ENCODE data around the gene LYST.
"Not testable (repeated sequence)": the region's sequence is repeated elsewhere in the genome, so short reads cannot be mapped to it uniquely, and the experiment has no call there.

LYST gene

DNA sequence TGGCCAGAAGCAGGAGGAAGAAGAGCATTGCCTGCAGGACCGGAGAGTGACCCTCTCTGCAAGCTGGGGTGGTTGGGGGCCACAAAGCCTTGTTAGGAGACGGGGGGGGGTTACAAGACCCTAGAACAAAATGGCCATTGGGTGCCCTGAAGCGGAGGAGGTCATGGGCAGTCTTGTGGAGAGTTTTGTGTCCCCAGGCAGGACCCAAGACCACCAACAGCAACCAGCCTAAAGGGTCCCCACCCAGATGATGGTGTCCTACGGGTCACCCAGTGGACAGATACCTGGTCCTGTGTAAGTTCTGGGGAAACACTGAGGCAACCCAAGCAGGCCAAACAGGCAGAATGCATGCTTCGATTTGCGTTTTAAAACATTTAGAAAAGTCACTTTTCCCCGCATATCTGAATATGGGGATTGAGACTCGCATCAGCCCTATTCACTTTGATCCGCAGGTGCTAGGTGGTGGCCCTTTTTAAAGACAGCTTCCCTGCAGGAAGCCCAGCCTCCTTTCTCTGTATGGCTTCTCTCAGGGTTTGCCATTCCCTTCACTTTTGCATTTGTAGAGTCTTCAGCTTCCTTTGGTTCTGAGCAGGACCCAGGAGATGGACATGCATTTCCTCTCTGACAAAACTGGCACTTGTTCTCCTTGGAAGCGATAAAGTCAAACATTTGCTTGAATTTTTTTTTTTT lies 238.2 kb downstream of the LYST start:
- DNase-seq: no peak

DNA sequence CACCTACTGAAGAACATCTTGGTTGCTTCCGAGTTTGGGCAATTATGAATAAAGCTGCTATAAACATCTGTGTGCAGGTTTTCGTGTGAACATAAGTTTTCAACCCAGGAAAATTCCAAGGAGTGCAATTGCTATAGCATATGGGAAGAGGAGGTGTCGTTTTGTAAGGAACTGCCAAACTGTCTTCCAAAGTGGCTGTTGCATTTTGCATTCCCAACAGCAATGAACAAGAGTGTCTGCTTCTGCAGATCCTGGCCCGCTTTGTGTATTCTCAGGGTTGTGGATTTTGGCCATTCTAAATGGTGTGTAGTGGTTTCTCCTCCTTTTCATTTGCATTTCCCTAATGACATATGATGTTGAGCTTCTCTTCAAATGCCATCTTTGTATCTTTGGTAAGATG lies 240.9 kb downstream of the LYST start:
- DNase-seq: no peak

DNA sequence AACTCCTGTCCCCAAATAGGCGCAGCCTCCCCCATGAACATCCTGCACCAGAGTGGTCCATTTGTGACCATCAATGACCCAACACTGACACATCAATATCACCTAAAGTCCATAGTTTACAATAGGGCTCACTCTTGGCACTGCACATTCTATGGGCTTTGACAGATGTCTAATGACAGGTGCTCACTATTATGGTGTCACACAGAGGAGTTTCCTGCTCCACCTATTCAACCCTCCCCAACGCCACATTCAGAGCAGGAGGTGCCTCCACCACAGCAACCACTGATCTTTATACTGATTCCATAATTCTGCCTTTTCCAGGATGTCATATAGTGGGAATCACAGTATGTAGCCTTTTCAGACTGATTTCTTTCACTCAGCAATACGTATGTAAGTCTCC lies 241.4 kb downstream of the LYST start:
- no peak for DNase-seq

DNA sequence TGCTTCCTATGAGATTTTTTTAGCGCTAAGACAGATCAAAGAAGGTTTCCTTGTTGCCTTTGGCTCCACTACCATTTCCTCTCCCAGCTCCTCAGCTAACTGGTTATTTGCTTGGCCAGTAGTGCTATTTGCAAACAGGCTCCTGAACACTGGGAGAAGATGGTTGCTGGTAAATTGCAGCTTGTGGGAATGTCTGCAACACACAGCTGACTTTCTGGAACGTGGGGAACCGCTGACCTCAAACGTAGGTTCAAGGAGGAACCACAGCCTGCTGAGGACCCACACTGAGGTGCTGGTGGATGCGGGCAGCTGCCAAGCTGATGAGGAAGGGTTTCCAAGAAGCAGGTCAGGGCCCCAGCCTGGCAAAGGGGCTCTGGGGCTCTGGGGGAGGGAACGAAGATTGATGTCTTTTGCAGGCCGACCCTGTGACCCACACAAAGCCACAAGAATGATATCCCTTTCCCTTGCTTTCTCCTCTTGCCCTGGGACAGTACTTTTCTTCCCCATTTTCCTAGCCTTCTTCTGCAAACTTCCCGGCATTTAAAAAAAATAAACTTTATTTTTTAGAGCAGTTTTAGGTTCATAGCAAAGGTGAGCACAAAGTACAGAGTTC lies 241.9 kb downstream of the LYST start:
- no peak for DNase-seq

DNA sequence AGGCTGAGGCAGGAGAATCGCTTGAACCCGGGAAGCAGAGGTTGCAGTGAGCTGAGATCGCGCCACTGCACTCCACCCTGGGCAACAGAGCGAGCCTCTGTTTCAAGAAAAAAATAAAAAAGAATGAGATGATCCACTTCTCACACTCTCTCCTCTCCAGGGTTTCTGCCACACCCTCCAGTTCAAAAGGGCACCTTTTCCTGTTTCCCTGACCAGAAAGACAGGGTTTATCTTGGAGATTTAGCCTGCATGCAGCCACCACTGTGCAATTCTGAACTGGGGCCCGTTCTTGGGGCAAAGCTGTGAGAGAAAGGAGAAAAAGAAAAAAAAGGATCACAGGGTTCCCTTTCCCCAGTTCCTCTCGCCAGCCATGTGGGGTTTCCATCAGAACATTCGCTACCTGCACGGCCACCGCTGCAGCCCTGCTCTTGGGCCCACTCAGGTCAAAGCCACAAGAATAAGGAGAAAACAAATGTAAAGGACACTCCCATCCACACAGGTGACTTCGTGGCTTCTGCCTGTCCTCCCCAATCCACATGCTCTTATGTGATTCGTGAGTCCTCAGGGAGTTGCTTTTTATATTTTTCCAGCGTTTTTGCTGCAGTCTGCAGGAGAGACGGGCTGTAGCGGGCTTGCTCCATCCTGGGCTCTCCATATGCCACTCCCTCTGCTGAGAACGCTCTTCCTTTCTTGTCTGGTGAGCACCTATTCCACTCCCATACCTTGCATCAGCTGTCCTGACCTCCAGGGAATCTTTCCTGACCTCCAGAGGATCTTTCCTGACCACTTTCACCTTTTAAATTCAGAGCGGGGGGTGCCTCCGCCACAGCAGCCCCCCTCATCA lies 243.5 kb downstream of the LYST start:
- no peak for DNase-seq

DNA sequence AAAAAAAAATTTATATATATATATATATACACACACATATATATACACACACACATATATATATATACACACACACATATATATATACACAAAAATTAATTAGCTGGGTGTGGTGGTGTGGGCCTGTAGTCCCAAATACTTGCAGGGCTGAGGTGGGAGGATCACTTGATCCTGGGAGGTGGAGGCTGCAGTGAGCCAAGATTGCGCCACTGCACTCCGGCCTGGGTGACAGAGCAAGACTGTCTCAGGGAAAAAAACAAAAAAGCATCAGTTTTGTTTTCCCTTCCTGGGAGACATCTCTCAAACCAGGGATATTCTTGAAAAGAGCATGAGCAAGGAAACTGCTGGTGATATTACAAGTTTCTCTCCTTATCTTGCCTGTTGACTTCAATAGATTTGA lies 247.6 kb downstream of the LYST start:
- DNase-seq: not testable (repeated sequence)

DNA sequence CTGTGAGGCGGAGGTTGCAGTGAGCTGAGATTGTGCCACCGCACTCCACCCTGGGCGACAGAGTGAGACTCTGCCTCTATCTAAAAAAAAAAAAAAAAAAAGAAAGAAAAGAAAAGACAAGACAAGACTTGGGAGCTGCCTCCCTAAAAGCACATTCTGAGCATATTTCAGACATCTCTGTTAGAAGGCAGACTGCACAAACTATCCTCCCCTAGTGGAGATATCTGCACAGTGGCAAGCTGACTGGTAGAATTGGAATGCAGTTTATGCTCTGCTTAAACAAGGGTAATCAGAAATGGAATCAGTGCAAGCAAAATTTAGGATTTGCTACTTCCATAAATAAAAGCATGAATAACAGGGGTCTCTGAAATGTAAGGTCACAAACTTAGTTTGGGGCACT lies 248.9 kb downstream of the LYST start:
- no peak for DNase-seq

DNA sequence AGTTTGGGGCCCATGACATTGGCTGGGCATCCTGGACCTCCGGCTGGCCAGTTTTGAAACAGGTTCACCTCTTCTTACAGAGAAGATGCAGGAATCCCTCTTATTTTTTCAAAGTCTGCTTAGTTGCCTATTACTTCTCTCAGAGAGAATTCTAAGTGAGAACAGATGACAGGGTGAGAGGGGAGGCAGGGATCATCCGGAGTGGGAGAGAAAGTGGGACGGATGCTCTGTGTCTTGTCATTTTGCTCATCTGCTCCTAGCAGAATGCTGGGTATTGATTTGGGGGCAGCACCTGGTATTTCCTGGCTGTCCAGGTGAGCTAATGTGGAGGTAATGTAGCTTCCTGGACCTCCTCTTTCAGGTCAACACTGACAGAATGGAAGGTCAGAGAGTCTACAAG lies 249.6 kb downstream of the LYST start:
- DNase-seq: no peak

DNA sequence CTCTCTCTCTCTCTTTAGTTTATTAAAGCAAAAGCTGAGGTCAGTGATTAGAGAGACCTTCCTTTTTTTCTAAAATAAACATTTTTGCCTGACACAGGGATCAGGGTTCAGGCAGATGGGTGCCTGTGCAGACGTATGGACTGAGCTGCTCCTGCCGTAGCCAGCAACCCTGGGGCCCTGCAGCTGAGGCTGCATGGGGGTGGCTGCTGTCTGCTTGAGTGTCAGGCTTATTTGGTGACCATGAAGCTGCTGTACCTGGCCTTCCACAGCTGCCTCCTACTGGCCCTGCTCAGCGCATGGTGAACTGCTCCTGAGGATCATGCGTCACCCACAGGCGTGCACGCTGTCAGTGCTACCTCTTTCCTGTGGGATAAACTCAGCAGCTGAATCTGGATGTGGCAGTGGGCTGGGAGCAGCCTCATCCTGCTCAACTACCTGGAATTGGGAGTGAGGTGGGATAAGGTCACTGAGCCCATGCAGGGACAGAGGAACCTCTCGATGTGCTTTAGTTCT lies 252.2 kb downstream of the LYST start:
- DNase-seq: no peak

DNA sequence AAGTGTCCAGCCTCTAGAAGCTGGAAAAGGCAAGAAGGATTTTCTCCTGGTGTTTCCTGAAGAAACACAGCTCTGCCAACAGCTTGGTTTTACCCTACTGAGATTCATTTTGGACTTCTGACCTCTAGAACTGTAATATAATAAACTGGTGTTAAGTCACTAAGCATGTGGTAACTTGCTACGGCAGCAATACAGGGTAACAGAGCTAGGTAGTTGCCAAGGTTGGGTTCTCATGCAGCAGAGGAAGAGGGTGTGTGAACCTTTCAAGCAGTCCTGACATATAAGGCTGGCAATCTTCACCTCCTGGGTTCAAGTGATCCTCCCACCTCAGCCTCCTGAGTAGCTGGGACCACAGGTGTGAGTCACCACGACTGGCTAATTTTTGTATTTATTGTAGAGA lies 253.1 kb downstream of the LYST start:
- no peak for DNase-seq

DNA sequence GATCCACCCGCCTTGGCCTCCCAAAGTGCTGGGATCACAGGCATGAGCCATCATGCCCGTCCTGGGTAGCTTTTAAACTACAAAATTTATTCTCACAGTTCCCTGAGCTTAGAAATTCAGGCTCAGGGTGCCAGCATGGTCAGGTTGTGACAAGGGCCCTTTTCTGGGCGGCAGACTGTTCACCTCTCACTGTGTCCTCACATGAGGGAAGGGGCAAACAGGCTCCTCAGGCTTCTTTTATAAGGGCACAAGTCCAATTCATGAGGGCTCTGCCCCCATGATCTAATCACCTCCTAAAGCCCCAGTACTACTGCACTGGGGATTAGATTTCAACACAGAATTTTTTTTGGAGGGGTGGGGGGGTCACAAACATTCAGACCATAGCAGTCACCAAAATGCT lies 253.9 kb downstream of the LYST start:
- DNase-seq: no peak
